HepG2 (cell line): ENCODE data around the gene LILRB3. TPM values are rescaled to one million over a fixed set of nuclear protein-coding genes. Genes with fewer than 3 reads are reported as not detected.
"Not testable (repeated sequence)": the region's sequence is repeated elsewhere in the genome, so short reads cannot be mapped to it uniquely, and the experiment has no call there.

Experiments
- ATAC-seq: fragments of 200-7000 bp; cut with Tn5 transposase; 3 replicates; pipeline ENCODE4 v1.9.1; 2020; ENCODE audit warnings: mild to moderate bottlenecking, moderate library complexity
- BruUV-seq: library from RNA; stranded (reverse); fragments of 400-500 nt; replicated peaks from 2 replicates; lab custom pipeline; 2021; lab: Mats Ljungman, UMichigan
- CTCF ChIA-PET: fragments of 300-600 bp; formaldehyde crosslinking; extraction: SDS; loops from one replicate; lab custom pipeline; 2021; ENCODE audit warnings: low total read pairs, inconsistent platforms, low intra/inter-chr PET ratio; lab: Yijun Ruan, JAX
- POLR2A ChIA-PET: fragments of 350-600 bp; sonication (Branson Sonifier 250); formaldehyde crosslinking; loops from one replicate; lab custom pipeline; 2020; ENCODE audit warnings: antibody characterized with exemption, inconsistent platforms; lab: Yijun Ruan, JAX
- DNase-seq: peaks from one replicate; pipeline ENCODE4 v3.0.0-alpha.2; 2015; ENCODE audit warnings: low spot score
- FAIRE-seq: peaks from 3 replicates; lab custom pipeline; 2011; peaks lifted over from hg19 to GRCh38; lab: Jason Lieb, UNC
- H2AFZ ChIP-seq: one replicate; pipeline ENCODE4 v1.6.1; 2011; ENCODE audit warnings: low read length, inconsistent platforms
- H3K27ac ChIP-seq: fragments of 300-600 bp; 3 replicates; pipeline ENCODE4 v1.8.0; 2011; ENCODE audit warnings: mixed run types, mild to moderate bottlenecking, mixed read lengths, low read length, inconsistent platforms; ENCODE audit not compliant: insufficient read depth; ENCODE audit errors: extremely low read length
- H3K27me3 ChIP-seq, 2 experiments: fragments of 200-600 bp in 1 of 2; 2 replicates in 1 of 2; 3 replicates in 1 of 2; pipeline versions ENCODE4 v1.6.0 to v1.8.0; 2011; ENCODE audit warnings: low read length in 2 of 2, mild to moderate bottlenecking in 2 of 2, moderate library complexity in 2 of 2, inconsistent platforms in 1 of 2; ENCODE audit not compliant: insufficient read depth in 2 of 2, control insufficient read depth in 1 of 2
- H3K36me3 ChIP-seq, 2 experiments: fragments of 200-600 bp in 1 of 2; replicated peaks in 1 of 2; 2 replicates in 1 of 2; 3 replicates in 1 of 2; pipeline versions ENCODE4 v1.5.1 to v1.8.0; 2011; ENCODE audit warnings: low read length in 2 of 2, inconsistent platforms in 1 of 2; ENCODE audit not compliant: insufficient read depth in 2 of 2, control insufficient read depth in 1 of 2
- H3K4me1 ChIP-seq: 2 replicates; pipeline ENCODE4 v1.5.1; 2012; ENCODE audit warnings: low read length, inconsistent platforms; ENCODE audit not compliant: insufficient read depth
- H3K4me2 ChIP-seq: 2 replicates; pipeline ENCODE4 v1.6.0; 2011; ENCODE audit warnings: low read depth, low read length, inconsistent platforms
- H3K4me3 ChIP-seq, 3 experiments: fragments of 200-600 bp in 1 of 3; sonication (generic), shearing (Covaris generic) in 1 of 3; replicated peaks in 1 of 3; 2 replicates each; pipeline ENCODE4 v1.5.1; 2011 to 2016; ENCODE audit warnings: low read length in 3 of 3, inconsistent platforms in 2 of 3, low read depth in 2 of 3, mild to moderate bottlenecking in 2 of 3, control low read depth in 1 of 3, mixed read lengths in 1 of 3; ENCODE audit not compliant: insufficient read depth in 1 of 3
- H3K79me2 ChIP-seq: one replicate; pipeline ENCODE4 v1.6.1; 2011; ENCODE audit warnings: low read length, inconsistent platforms; ENCODE audit not compliant: insufficient read depth
- H3K9ac ChIP-seq: 2 replicates; pipeline ENCODE4 v1.6.0; 2011; ENCODE audit warnings: mild to moderate bottlenecking, low read depth, low read length, inconsistent platforms; ENCODE audit not compliant: insufficient read depth
- H3K9me3 ChIP-seq: 2 replicates; pipeline ENCODE4 v1.5.1; 2012; ENCODE audit warnings: mild to moderate bottlenecking, low read length
- H4K20me1 ChIP-seq: 2 replicates; pipeline ENCODE4 v1.6.0; 2011; ENCODE audit warnings: inconsistent platforms, mild to moderate bottlenecking, low read length, moderate library complexity; ENCODE audit not compliant: insufficient read depth
- WGBS: methylation state at CpG from one replicate; pipeline ENCODE4 v1.1.6; 2017; ENCODE audit warnings: low lambda C conversion rate; 5-methylcytosine and 5-hydroxymethylcytosine counted together
- in situ Hi-C: cut with HindIII; loops from 2 replicates; pipeline ENCODE4 v1.10.0; 2017; ENCODE audit warnings: low pct_unique_long_range_greater_than_20kb; ENCODE audit not compliant: extremely low pct_ligation_motif_present
- intact Hi-C: fragments of 100-400 bp; cut with micrococcal nuclease; formaldehyde crosslinking; loops from one replicate; pipeline ENCODE4 v1.10.0; 2022; ENCODE audit not compliant: unreplicated experiment
- polyA plus RNA-seq, 8 experiments: library from polyadenylated mRNA; depleted of rRNA in 3 of 8; stranded (reverse) in 7 of 8; unstranded in 1 of 8; fragments of >200 nt; fragmentation: Illumina TruSeq in 4 of 8; extraction: Trizol in 4 of 8; gene quantifications; 2 replicates each; pipeline versions ENCODE4 v1.2.1 to v1.2.3, GENCODE V29; 2011 to 2016; ENCODE audit warnings: low read depth in 4 of 8, missing spikeins in 1 of 8, mixed read lengths in 1 of 8; ENCODE audit not compliant: insufficient read depth in 1 of 8
- total RNA-seq, 5 experiments: library from RNA; depleted of rRNA; stranded (reverse); fragments of >200 nt; fragmentation: Illumina TruSeq; extraction: Trizol; gene quantifications; 2 replicates each; pipeline ENCODE4 v1.2.3, GENCODE V29; 2016; ENCODE audit warnings: low read depth in 1 of 5

The LILRB3 gene
- total and polyA plus RNA-seq, 2 of the 13 experiments (the other 11 are each of a cell fraction or from before 2014, with no cell fraction given), result 0.22 TPM; not detected in 1

DNA sequence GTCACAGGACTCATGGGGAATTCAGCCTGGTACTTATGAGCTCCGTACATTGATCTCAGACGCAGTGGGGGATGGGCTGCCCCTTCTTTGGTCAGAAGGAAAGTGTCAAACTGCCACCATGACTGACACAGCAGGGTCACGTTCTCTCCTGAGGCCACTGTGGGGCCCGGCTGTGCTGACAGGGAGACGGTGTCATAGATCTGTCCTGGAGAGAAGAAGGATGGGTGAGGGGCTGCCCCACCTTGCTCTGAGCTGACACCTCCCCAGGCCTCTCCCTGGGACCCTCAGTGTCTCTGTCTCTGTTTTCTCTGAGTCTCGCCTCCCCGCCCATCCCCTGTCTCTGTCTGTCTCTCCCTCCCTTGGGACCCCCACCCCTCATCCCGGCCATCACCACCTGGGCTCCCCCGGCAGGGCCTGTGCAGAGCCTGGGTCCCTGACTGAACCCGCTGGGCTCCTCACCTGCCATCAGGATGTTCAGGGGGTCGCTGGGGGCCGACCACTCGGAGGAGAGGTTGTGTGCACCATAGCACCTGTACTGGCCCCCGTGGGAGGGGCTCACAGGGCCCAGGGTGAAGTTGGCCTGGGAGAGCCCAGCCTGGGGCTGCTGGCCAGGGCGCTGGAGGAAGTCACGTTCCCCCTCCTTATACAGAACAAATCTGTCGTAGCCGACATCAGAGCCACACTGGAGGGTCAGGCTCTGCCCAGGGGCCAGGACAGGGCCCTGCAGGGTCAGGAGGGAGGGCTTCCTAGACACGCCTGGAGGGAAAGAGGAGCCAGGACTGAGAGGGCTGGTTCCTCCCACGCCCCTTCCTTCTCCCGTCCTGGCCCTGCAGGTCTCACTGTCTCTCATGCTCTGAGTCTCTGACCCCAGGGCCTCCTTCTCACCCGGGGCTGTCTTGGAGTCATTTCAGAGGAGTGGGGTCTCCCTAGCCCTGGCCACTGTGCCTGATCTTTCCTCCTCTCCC lies 17.8 kb upstream of the LILRB3 start:
- H3K27ac ChIP-seq, DNase-seq, H3K9ac ChIP-seq, H3K79me2 ChIP-seq, in situ Hi-C loops, H3K4me1 ChIP-seq, H3K4me3 ChIP-seq, CTCF ChIA-PET, H3K4me2 ChIP-seq, intact Hi-C loops, H3K36me3 ChIP-seq, H3K9me3 ChIP-seq, BruUV-seq, H4K20me1 ChIP-seq, H3K27me3 ChIP-seq, FAIRE-seq, POLR2A ChIA-PET, H2AFZ ChIP-seq: not testable (repeated sequence)
- peak; percentile 32; the same call in 2 of the 3 replicates for ATAC-seq
- 18% methylated on average over 9 of the region's 22 CpGs for WGBS

- not testable (repeated sequence) for BruUV-seq, FAIRE-seq
Measured at GRCh38 chr19:54239491-54240371, 16.9 kb upstream of the LILRB3 start.

More at GRCh38 chr19:54239491-54240371, 16.9 kb upstream of the LILRB3 start:
- DNase-seq, H3K9me3 ChIP-seq, H3K79me2 ChIP-seq, H3K36me3 ChIP-seq, H3K4me1 ChIP-seq, H3K4me3 ChIP-seq, CTCF ChIA-PET, H3K27me3 ChIP-seq, H4K20me1 ChIP-seq, H3K4me2 ChIP-seq, H3K9ac ChIP-seq, in situ Hi-C loops, H3K27ac ChIP-seq, POLR2A ChIA-PET, intact Hi-C loops, H2AFZ ChIP-seq: not testable (repeated sequence)
- peak; percentile 61 for ATAC-seq
- 13% methylated on average over 14 of the region's 21 CpGs for WGBS
